Trophoblast cell (in vitro differentiated cells and primary cell): ENCODE data around the gene SH3YL1.
A peak's percentile ranks its signal among the peaks of the same experiment; 100 is the strongest.

Experiments
- DNase-seq, 2 donors: peaks; one replicate each; pipeline ENCODE4 v3.0.0-alpha.2; 2016
- H2AFZ ChIP-seq: 2 replicates; pipeline ENCODE4 v1.6.1; 2013; ENCODE audit warnings: low read length, moderate library complexity, mild to moderate bottlenecking; ENCODE audit not compliant: insufficient read depth, poor library complexity
- H2AK5ac ChIP-seq: 2 replicates; pipeline ENCODE4 v1.6.1; 2013; ENCODE audit warnings: mild to moderate bottlenecking, low read length
- H2BK120ac ChIP-seq: 2 replicates; pipeline ENCODE4 v1.6.1; 2013; ENCODE audit warnings: low read length, mild to moderate bottlenecking, moderate library complexity; ENCODE audit not compliant: insufficient read depth, poor library complexity
- H2BK12ac ChIP-seq: 2 replicates; pipeline ENCODE4 v1.6.1; 2013; ENCODE audit warnings: mild to moderate bottlenecking, low read length, moderate library complexity
- H2BK5ac ChIP-seq: 2 replicates; pipeline ENCODE4 v1.6.1; 2013; ENCODE audit warnings: low read length, low read depth, moderate library complexity, mild to moderate bottlenecking; ENCODE audit not compliant: poor library complexity
- H3K14ac ChIP-seq: 2 replicates; pipeline ENCODE4 v1.6.1; 2013; ENCODE audit warnings: mild to moderate bottlenecking, low read length
- H3K18ac ChIP-seq: 2 replicates; pipeline ENCODE4 v1.6.1; 2013; ENCODE audit warnings: mild to moderate bottlenecking, low read length
- H3K23ac ChIP-seq: 2 replicates; pipeline ENCODE4 v1.6.1; 2013; ENCODE audit warnings: low read length
- H3K27ac ChIP-seq: 2 replicates; pipeline ENCODE4 v1.5.1; 2013; ENCODE audit warnings: low read depth, mild to moderate bottlenecking, inconsistent platforms, low read length, moderate library complexity
- H3K27me3 ChIP-seq: 2 replicates; pipeline ENCODE4 v1.6.1; 2013; ENCODE audit warnings: inconsistent platforms, mild to moderate bottlenecking, low read length, moderate library complexity; ENCODE audit not compliant: insufficient read depth
- H3K36me3 ChIP-seq, 2 experiments: 1 replicate in 1 of 2; 2 replicates in 1 of 2; pipeline ENCODE4 v1.6.1; 2013; ENCODE audit warnings: low read length in 2 of 2, mild to moderate bottlenecking in 2 of 2, moderate library complexity in 1 of 2; ENCODE audit not compliant: insufficient read depth in 2 of 2, control insufficient read depth in 1 of 2
- H3K4ac ChIP-seq: 2 replicates; pipeline ENCODE4 v1.6.1; 2013; ENCODE audit warnings: low read depth, mild to moderate bottlenecking, low read length, moderate library complexity
- H3K4me1 ChIP-seq, 2 experiments: 1 replicate in 1 of 2; 2 replicates in 1 of 2; pipeline ENCODE4 v1.6.1; 2013; ENCODE audit warnings: low read length in 2 of 2, mild to moderate bottlenecking in 2 of 2, moderate library complexity in 1 of 2; ENCODE audit not compliant: insufficient read depth in 2 of 2, control insufficient read depth in 1 of 2
- H3K4me2 ChIP-seq: 2 replicates; pipeline ENCODE4 v1.6.1; 2013; ENCODE audit warnings: inconsistent platforms, mild to moderate bottlenecking, low read length, moderate library complexity
- H3K4me3 ChIP-seq: 2 replicates; pipeline ENCODE4 v1.5.1; 2013; ENCODE audit warnings: mild to moderate bottlenecking, low read depth, low read length, inconsistent platforms
- H3K79me1 ChIP-seq: one replicate; pipeline ENCODE4 v1.6.1; 2013; ENCODE audit warnings: low read length
- H3K79me2 ChIP-seq: 2 replicates; pipeline ENCODE4 v1.6.1; 2013; ENCODE audit warnings: low read length, mild to moderate bottlenecking; ENCODE audit not compliant: control insufficient read depth, insufficient read depth, poor library complexity
- H3K9ac ChIP-seq: 2 replicates; pipeline ENCODE4 v1.6.1; 2013; ENCODE audit warnings: mild to moderate bottlenecking, low read length
- H3K9me3 ChIP-seq: 2 replicates; pipeline ENCODE4 v1.6.1; 2013; ENCODE audit warnings: low read depth, mild to moderate bottlenecking, control low read depth, inconsistent platforms, low read length; ENCODE audit not compliant: insufficient read depth
- H4K12ac ChIP-seq: 2 replicates; pipeline ENCODE4 v1.6.1; 2013; ENCODE audit warnings: low read depth, mild to moderate bottlenecking, low read length, moderate library complexity
- H4K8ac ChIP-seq: 2 replicates; pipeline ENCODE4 v1.6.1; 2013; ENCODE audit warnings: low read depth, mild to moderate bottlenecking, low read length, moderate library complexity
- H4K91ac ChIP-seq: one replicate; pipeline ENCODE4 v1.6.1; 2013; ENCODE audit warnings: low read depth, mild to moderate bottlenecking, low read length, moderate library complexity
- WGBS: extraction: QIAGEN DNeasy Blood & Tissue Kit; methylation state at CpG from one replicate; pipeline ENCODE4 v1.1.7; 2013; ENCODE audit warnings: missing lambda C conversion rate; ENCODE audit not compliant: insufficient read length, insufficient coverage; ENCODE audit errors: extremely low coverage; 5-methylcytosine and 5-hydroxymethylcytosine counted together

SH3YL1 gene

DNA sequence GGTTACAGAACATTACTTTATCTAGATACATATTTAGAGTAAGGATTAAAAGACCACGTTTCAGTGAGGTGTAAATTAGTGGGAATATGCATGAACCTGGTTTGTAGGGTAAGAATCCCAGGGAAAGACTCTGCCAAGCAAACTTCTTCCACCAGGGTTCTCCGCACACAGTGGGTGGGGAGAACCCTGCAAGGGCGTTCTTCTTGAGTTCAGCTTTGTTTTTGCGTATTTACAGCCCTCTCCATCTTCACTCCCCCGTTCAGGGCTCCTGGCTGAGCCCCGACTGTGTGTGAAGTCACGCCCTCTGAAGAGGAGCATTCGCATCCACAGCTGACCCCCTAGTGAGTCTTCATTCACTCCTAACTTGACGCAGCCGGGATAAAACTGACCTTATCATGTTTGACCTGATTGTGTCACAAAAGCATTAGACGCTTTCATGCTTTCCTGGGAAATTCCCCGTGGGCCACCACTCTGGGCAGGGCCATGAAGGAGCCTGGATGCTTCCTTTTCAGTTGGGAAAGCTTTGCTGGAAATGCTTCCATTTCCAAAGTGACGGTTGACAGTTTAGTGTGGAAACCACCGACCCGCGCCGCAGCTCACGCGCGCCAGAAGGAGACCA, 23.1 kb upstream of the SH3YL1 start:
- H4K8ac ChIP-seq = no peak overlapping the region
- H2BK12ac ChIP-seq = no peak overlapping the region
- no peak overlapping the region for H2BK120ac ChIP-seq
- no peak for DNase-seq
- peaks cover 6 to 8% of the 10 kb centered on the region in 2 experiments for H3K36me3 ChIP-seq
- peak overlapping the region; percentile 70 for H3K4me2 ChIP-seq
- H3K9me3 ChIP-seq = peaks cover 2% of the 10 kb centered on the region
- no peak overlapping the region for H3K4ac ChIP-seq
- no peak overlapping the region for H4K12ac ChIP-seq
- H2BK5ac ChIP-seq = no peak overlapping the region
- peak overlapping the region; percentile 33 for H3K9ac ChIP-seq
- peak overlapping the region; percentile 18 for H3K4me3 ChIP-seq
- no peak overlapping the region for H4K91ac ChIP-seq
- no CpG with 5 or more reads among the region's 20 CpGs for WGBS
- H3K4me1 ChIP-seq = peaks cover 10 to 11% of the 10 kb centered on the region in 2 experiments
- no peak overlapping the region for H2AFZ ChIP-seq
- H3K14ac ChIP-seq = no peak overlapping the region
- H3K27me3 ChIP-seq = peaks cover 28% of the 10 kb centered on the region
- no peak overlapping the region for H3K27ac ChIP-seq
- H3K79me1 ChIP-seq = no peaks in the 10 kb centered on the region
- no peak overlapping the region for H3K18ac ChIP-seq
- no peak overlapping the region for H2AK5ac ChIP-seq
- H3K23ac ChIP-seq = no peak overlapping the region
- H3K79me2 ChIP-seq = no peaks in the 10 kb centered on the region

GRCh38 chr2:286035-286434, 22.2 kb upstream of the SH3YL1 start:
- no peak for DNase-seq
- no peaks in the 10 kb centered on the region for H3K79me2 ChIP-seq
- WGBS = no CpG with 5 or more reads among the region's 6 CpGs
- H3K27ac ChIP-seq = no peak overlapping the region
- H3K9ac ChIP-seq = no peak overlapping the region
- no peak overlapping the region for H3K14ac ChIP-seq
- H3K4me3 ChIP-seq = no peak overlapping the region
- peaks cover 10 to 11% of the 10 kb centered on the region in 2 experiments for H3K4me1 ChIP-seq
- no peak overlapping the region for H4K8ac ChIP-seq
- H4K91ac ChIP-seq = no peak overlapping the region
- no peak overlapping the region for H3K4ac ChIP-seq
- no peak overlapping the region for H3K4me2 ChIP-seq
- peaks cover 2% of the 10 kb centered on the region for H3K9me3 ChIP-seq
- peaks cover 12 to 15% of the 10 kb centered on the region in 2 experiments for H3K36me3 ChIP-seq
- no peaks in the 10 kb centered on the region for H3K79me1 ChIP-seq
- peaks cover 28% of the 10 kb centered on the region for H3K27me3 ChIP-seq
- H2AK5ac ChIP-seq = no peak overlapping the region
- no peak overlapping the region for H3K23ac ChIP-seq
- H2BK5ac ChIP-seq = no peak overlapping the region
- H2BK12ac ChIP-seq = no peak overlapping the region
- H2AFZ ChIP-seq = no peak overlapping the region
- H2BK120ac ChIP-seq = no peak overlapping the region
- H3K18ac ChIP-seq = no peak overlapping the region
- H4K12ac ChIP-seq = no peak overlapping the region

GRCh38 chr2:285531-285930, 21.7 kb upstream of the SH3YL1 start:
- Histone ChIP-seq H3K79me1 (no peaks in the 10 kb centered on the region), H4K8ac (no peak overlapping the region), H3K4me2 (no peak overlapping the region), H3K36me3 (peaks cover 16 to 19% of the 10 kb centered on the region in 2 experiments), H3K4ac (no peak overlapping the region), H3K14ac (no peak overlapping the region), H2BK120ac (no peak overlapping the region), H3K9me3 (peaks cover 2% of the 10 kb centered on the region), H3K4me3 (no peak overlapping the region), H3K18ac (no peak overlapping the region), H4K12ac (no peak overlapping the region), H2AFZ (no peak overlapping the region), H3K23ac (no peak overlapping the region), H2BK12ac (no peak overlapping the region), H4K91ac (no peak overlapping the region), H2BK5ac (no peak overlapping the region), H3K27ac (no peak overlapping the region), H3K27me3 (peaks cover 28% of the 10 kb centered on the region), H3K4me1 (peaks cover 10 to 11% of the 10 kb centered on the region in 2 experiments), H3K9ac (no peak overlapping the region), H3K79me2 (no peaks in the 10 kb centered on the region), H2AK5ac (no peak overlapping the region)
- WGBS = no CpG with 5 or more reads among the region's 1 CpG
- DNase-seq = peak in 1 of 2 donors; percentile 55

DNA sequence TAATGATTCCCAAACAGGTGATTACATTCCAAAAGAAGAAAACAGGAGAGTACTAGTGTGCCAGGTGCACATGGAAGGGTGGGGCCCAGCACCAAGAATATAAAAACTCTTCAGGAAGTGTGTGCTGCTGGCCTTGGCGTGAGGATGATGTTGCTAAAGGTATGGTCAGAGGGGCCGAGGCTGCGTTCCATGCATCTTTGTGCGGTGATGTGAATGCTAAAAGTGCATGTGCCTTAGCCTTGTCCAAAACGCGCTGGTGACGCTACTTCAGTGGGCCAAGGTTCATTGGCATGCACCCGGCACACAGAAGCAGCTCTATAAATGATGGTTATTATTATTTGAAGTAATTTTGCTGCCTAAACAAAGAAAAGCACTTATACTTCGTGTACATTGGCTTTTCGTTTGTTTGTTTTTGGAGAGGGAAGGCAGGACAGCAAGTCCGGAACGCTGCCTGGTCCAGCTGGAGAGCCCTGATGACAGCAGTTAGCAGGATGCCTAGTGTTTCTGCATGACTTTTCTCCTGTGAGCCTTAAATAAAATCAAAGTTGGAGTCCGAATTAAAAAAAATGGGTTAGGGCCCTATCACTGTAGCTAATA, 21.2 kb upstream of the SH3YL1 start:
- Histone ChIP-seq H2AK5ac (no peak overlapping the region), H3K79me2 (no peaks in the 10 kb centered on the region), H3K23ac (no peak overlapping the region), H3K4me1 (peaks cover 10 to 11% of the 10 kb centered on the region in 2 experiments), H4K8ac (no peak overlapping the region), H3K14ac (no peak overlapping the region), H3K79me1 (no peaks in the 10 kb centered on the region), H3K4ac (no peak overlapping the region), H3K4me3 (no peak overlapping the region), H4K91ac (no peak overlapping the region), H4K12ac (no peak overlapping the region), H3K27me3 (peaks cover 28% of the 10 kb centered on the region), H3K27ac (no peak overlapping the region), H2BK120ac (no peak overlapping the region), H3K9ac (no peak overlapping the region), H3K4me2 (no peak overlapping the region), H2AFZ (no peak overlapping the region), H2BK12ac (no peak overlapping the region), H3K18ac (no peak overlapping the region), H3K36me3 (peaks cover 16 to 20% of the 10 kb centered on the region in 2 experiments), H3K9me3 (peaks cover 2% of the 10 kb centered on the region), H2BK5ac (no peak overlapping the region)
- DNase-seq = peak; percentile 59 to 71
- WGBS = no CpG with 5 or more reads among the region's 13 CpGs
